ENCODE results near the gene MYH9. TPM values are rescaled to one million over a fixed set of nuclear protein-coding genes. Genes with fewer than 3 reads are reported as not detected.
"Not testable (repeated sequence)": the region's sequence is repeated elsewhere in the genome, so short reads cannot be mapped to it uniquely, and the experiment has no call there.

Gene MYH9
- total RNA-seq, 1 experiment from 2014 or later, result 788 TPM

GRCh38 chr22:36257308-36257707, 130.5 kb downstream of the MYH9 start:
- DNase-seq (ENCODE audit: low read depth, low spot score), result no peak
- Histone ChIP-seq H3K9me3 (ENCODE audit: control insufficient read depth, insufficient read depth, low read depth, low read length) (no peaks in the 10 kb centered on the region), H3K27me3 (ENCODE audit: control insufficient read depth, insufficient read depth, low read length) (no peaks in the 10 kb centered on the region), H3K4me1 (ENCODE audit: control insufficient read depth, insufficient read depth, low read length) (peaks cover 5% of the 10 kb centered on the region; the same call in 1 of the 2 replicates), H3K36me3 (ENCODE audit: control insufficient read depth, insufficient read depth, low read length) (no peaks in the 10 kb centered on the region), H3K4me3 (ENCODE audit: low read depth in 2 of 2, low read length in 2 of 2) (no peak overlapping the region), H3K27ac (ENCODE audit: low read length) (no peak overlapping the region)
- no peak for ATAC-seq
- ChIA-PET POLR2A (no interaction called here), CTCF (no interaction called here)
- in situ Hi-C loops (cut with HindIII; ENCODE audit: low pct_unique_long_range_greater_than_20kb, low sequenced_read_pairs) (no loop called here), intact Hi-C loops (cut with micrococcal nuclease; ENCODE audit: unreplicated experiment) (no loop called here)
- TF ChIP-seq SIN3A (IDR thresholded peaks at IDR 0.05; ENCODE audit: borderline replicate concordance, insufficient read depth, low read depth, low read length) (no peak), REST (IDR thresholded peaks at IDR 0.05; ENCODE audit: insufficient read depth in 1 of 2, low read depth in 2 of 2, low read length in 1 of 2) (no peak), CTCF (IDR thresholded peaks at IDR 0.05) (no peak), POLR2AphosphoS5 (IDR thresholded peaks at IDR 0.05; ENCODE audit: low read depth, low read length) (no peak), TCF7L2 (IDR thresholded peaks at IDR 0.05; ENCODE audit: low read depth, low read length) (no peak)
- BruUV-seq (replicated peaks), result no TSS peak

- ATAC-seq, result no peak
- no peak for DNase-seq (ENCODE audit: low read depth, low spot score)
- BruUV-seq (replicated peaks), result no TSS peak
- POLR2A ChIA-PET, result no interaction called here
- Histone ChIP-seq H3K4me1 (ENCODE audit: control insufficient read depth, insufficient read depth, low read length) (peaks cover 5% of the 10 kb centered on the region; the same call in 1 of the 2 replicates), H3K36me3 (ENCODE audit: control insufficient read depth, insufficient read depth, low read length) (no peaks in the 10 kb centered on the region), H3K27me3 (ENCODE audit: control insufficient read depth, insufficient read depth, low read length) (no peaks in the 10 kb centered on the region), H3K4me3 (ENCODE audit: low read depth in 2 of 2, low read length in 2 of 2) (no peak overlapping the region), H3K27ac (ENCODE audit: low read length) (no peak overlapping the region), H3K9me3 (ENCODE audit: control insufficient read depth, insufficient read depth, low read depth, low read length) (no peaks in the 10 kb centered on the region)
- intact Hi-C loops (cut with micrococcal nuclease; ENCODE audit: unreplicated experiment) (no loop called here), in situ Hi-C loops (cut with HindIII; ENCODE audit: low pct_unique_long_range_greater_than_20kb, low sequenced_read_pairs) (no loop called here)
- TF ChIP-seq POLR2AphosphoS5 (IDR thresholded peaks at IDR 0.05; ENCODE audit: low read depth, low read length) (no peak), TCF7L2 (IDR thresholded peaks at IDR 0.05; ENCODE audit: low read depth, low read length) (no peak), CTCF (IDR thresholded peaks at IDR 0.05) (no peak), REST (IDR thresholded peaks at IDR 0.05; ENCODE audit: insufficient read depth in 1 of 2, low read depth in 2 of 2, low read length in 1 of 2) (no peak), SIN3A (IDR thresholded peaks at IDR 0.05; ENCODE audit: borderline replicate concordance, insufficient read depth, low read depth, low read length) (no peak)
- CTCF ChIA-PET, result no interaction called here
Measured at GRCh38 chr22:36256478-36256877, 131.3 kb downstream of the MYH9 start.

- intact Hi-C loops (cut with micrococcal nuclease; ENCODE audit: unreplicated experiment); H3K4me3 ChIP-seq (ENCODE audit: low read depth in 2 of 2, low read length in 2 of 2); H3K9me3 ChIP-seq (ENCODE audit: control insufficient read depth, insufficient read depth, low read depth, low read length); in situ Hi-C loops (cut with HindIII; ENCODE audit: low pct_unique_long_range_greater_than_20kb, low sequenced_read_pairs); H3K4me1 ChIP-seq (ENCODE audit: control insufficient read depth, insufficient read depth, low read length); H3K27me3 ChIP-seq (ENCODE audit: control insufficient read depth, insufficient read depth, low read length); CTCF ChIA-PET; DNase-seq (ENCODE audit: low read depth, low spot score); BruUV-seq (replicated peaks); ATAC-seq; H3K36me3 ChIP-seq (ENCODE audit: control insufficient read depth, insufficient read depth, low read length); H3K27ac ChIP-seq (ENCODE audit: low read length): not testable (repeated sequence)
- POLR2A ChIA-PET, result interaction anchor here (0.6 to 0.7 kb wide), 2 partner anchors 16 to 46 kb away, joined by 3 to 4 read pairs; partner anchors contain the start of gene APOL2
Measured at GRCh38 chr22:36255572-36255971, 132.2 kb downstream of the MYH9 start.

Data from Panc1 (cell line).